ENCODE data around the gene GCM1.
A peak's percentile ranks its signal among the peaks of the same experiment; 100 is the strongest.

The GCM1 gene

DNA sequence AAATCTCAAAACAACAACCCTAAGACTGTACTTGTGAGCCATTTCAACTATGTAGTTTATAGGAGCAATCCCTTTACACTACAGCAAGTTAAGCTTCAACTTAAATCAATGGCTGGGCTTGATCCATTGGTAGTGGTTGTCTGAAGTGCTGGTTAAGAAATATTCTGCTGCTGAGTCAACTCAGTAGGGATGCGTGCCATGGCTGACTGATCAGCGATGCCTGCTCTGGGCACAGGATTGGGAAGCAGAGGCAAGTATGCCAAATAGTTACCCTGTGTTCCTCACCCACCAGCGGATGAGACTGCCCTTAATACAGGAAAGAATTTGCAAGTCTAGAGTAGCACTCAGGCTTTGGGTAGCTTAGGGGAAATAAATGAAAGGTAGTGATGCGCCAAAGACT lies 41.5 kb downstream of the GCM1 start:
- peak; percentile 27 for DNase-seq (ENCODE audit: low read depth)

DNA sequence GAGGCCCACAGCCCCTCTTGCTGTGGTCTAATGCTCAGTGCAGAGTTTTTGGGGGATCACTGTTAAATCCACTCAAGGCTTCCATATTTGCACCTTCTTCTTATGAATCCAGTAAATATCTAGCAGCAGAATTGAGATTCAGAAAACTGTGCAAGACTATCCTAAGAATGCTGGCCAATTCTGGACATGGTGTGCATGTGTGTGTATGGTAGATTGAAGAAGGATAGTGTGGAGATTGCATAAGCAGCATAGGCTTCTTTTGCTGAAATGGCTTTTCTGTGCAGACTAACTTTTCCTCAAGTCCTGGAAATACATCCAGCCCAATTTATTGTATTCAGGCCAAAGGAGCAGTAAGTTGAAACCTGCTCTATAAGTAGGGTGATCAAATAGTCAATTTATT lies 43.7 kb downstream of the GCM1 start:
- DNase-seq (ENCODE audit: low read depth): no peak

DNA sequence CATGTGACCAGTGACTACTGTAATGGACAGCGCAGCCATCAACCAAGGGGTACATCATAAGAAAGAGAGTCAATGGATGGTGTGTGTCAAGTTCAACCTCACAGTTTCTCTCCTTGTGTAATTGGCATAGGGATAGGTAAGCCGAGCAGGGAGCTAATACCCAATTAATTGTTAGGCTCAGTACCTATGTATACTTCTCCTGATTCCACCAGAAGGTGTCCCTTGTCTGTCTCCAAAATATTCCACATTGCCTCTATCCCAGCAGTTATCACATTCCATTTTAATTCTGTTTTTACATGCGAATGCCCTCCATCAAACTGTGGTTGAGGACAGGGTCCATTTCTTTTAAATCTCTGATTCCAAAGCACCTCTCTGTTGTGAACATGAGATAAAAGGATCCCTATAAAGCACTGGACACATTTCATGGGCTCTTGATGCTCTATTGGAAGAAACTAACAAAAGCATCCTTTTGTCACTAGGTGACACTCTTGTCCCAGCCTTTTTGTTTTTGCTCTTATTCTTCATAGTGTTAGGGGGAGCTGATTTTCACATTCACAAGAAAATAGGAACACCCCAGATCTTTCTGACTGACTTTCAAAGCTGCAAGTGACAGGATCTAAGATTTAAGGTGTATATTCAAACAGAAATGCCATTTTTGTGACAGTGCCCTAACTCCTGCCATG lies 44.5 kb downstream of the GCM1 start:
- DNase-seq (ENCODE audit: low read depth): no peak

DNA sequence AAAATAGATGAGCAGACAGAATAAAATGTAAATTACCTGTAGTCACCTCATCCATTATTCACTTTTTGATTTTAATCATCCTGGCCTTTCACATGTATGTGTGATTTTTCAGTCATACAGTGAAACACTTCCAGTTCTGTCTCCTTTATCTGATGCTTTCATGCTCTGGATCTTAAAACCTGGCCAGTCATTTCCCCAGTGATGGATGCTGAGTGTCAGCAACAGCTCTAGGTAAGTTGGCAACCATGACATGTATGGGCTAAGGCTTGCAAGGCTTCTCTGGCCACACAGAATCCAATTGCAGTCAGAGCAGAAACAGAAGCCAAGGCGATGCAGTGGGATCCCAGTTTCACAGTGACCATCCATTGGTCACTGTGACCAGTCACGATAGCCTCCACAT lies 47.6 kb downstream of the GCM1 start:
- DNase-seq (ENCODE audit: low read depth): no peak

DNA sequence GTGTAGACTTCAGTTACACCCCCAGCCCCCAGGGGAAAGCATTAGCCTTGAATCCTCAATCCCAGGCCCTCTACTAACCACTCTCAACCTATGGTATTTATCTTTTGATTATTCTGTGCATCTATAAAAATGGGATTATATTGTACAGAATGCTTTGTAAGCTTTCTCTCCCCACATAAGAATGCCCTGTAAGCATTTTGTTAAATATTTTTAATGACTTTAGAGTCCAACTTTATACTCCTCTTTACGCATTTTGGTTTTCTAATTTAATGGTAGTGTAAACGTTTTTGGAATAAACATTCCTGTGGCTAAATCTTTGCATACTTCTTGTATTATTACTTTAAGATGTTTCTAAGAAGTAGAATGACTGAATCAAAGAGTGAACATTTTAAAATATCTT lies 48.1 kb downstream of the GCM1 start:
- no peak for DNase-seq (ENCODE audit: low read depth)

DNA sequence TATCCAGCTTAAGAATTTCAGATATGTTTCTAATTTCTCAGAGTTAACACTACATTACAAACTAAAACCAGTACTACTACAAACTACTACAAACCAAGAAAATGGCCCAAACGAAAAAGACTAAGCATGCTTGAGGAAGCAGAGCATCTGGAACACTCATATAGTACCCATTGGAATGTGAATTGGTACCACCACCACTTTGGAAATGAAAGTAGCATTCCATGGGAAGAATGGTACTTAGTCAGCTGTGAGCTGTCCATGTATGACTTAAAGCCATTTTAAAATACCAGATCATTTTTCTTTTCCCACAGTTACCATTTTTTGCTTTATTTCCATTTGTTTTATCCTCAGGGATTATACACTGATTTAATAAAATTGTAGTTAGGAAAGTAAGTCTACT lies 52.9 kb downstream of the GCM1 start:
- peak; percentile 7 for DNase-seq (ENCODE audit: low read depth)

DNA sequence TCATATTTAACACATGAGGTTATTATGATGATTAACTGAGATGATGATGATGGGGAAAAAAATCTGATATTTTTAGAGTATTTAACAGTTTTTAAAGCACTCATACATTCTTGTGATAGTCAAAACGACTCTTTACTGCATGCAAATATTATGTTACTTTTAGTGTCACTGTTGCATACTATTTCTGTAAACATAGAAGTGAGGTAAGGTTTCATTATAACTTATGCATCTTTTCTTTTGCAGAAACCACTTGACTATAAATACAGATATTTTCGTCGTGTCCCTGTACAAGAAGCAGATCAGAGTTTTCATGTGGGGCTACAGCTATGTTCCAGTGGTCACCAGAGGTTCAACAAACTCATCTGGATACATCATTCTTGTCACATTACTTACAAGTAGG lies 53.4 kb downstream of the GCM1 start:
- DNase-seq (ENCODE audit: low read depth): no peak

DNA sequence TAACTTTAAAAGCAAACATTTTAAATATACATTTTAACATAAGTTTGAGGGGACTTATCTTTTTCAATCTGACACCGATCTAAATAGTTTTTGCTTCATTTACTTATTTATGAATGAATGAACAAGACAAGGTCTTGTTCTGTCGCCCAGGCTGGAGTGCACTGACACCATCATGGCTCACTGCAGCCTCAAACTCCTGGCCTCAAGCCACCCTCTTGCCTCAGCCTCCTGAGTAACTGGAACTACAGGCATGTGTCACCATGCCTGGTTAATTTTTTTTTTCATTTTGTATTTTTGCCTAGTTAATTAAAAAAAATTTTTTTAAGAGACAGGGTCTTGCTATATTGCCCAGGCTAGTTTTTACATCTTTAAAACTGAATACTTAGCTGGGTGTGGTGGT lies 58.1 kb downstream of the GCM1 start:
- DNase-seq (ENCODE audit: low read depth): peak; percentile 51

DNA sequence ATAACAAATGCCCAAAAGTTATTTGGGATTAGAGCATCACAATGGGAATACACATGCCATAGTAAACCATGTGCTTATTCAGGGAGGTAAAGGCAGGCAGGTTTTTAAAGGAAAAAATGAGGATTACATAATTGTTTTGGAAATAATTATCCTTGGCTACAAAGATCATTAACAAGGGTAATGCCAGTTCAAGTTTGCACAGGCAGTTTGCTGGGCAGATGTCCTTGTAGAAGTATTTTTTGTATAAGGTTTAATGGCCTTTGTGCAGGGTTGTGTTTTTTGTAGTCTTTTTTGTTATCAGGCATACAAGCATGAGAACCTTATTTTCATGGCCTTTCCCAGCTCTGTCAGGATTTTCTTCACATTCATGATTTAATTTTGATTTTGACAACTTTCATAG lies 58.7 kb downstream of the GCM1 start:
- no peak for DNase-seq (ENCODE audit: low read depth)

DNA sequence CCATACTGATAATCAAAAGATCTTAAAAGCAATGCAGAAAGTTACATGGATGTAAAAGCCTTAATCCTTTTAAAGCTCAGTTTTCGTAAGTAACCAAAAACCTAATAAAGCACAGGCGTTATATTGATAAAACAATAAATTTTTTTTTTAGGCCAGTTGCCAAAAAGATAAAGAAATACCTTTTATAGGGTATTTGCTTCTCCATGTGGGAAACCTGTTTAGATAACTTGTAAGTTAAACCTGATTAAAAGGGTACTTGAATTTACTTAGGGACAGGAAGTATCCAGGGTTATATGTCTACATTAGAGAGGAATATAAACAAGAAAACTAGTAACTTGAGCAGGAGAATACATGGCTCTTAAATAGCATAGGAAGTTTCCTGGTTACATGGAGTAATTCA lies 62.3 kb downstream of the GCM1 start:
- no peak for DNase-seq (ENCODE audit: low read depth)

DNA sequence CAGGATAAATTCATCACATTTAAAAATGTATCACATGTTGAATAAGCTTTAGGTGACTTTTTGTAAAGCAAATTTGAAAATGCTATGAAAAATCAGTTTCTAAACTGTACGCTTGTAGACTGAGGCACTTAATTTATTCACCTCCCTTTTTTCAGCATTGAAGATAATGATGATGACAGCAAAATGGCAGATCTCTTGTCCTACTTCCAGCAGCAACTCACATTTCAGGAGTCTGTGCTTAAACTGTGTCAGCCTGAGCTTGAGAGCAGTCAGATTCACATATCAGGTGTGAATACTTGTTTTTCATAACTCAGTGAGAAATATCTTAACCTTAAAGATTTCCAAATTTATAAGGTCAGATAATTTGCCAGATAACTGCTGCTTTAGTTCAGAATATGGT lies 67.8 kb downstream of the GCM1 start:
- DNase-seq (ENCODE audit: low read depth): no peak
